Prostate gland (tissue), 2 donors: ENCODE results near the gene RFX6. TPM values are rescaled to one million over a fixed set of nuclear protein-coding genes. Genes with fewer than 3 reads are reported as not detected.

Experiments used
- DNase-seq: peaks from one replicate; pipeline ENCODE4 v3.0.0-alpha.2; 2019; ENCODE audit warnings: low spot score
- H3K27ac ChIP-seq, 2 donors: fragments of 200-600 bp; sonication (generic); 2 replicates each; pipeline ENCODE4 v1.5.1; 2017 to 2019
- H3K27me3 ChIP-seq: fragments of 200-600 bp; sonication (generic); replicated peaks from 2 replicates; pipeline ENCODE4 v1.5.1; 2019; ENCODE audit not compliant: insufficient read depth
- H3K36me3 ChIP-seq, 2 donors: fragments of 200-600 bp; sonication (generic); 1 replicate in 1 of 2; 2 replicates in 1 of 2; pipeline versions ENCODE4 v1.5.1 to v1.8.1; 2017 to 2019
- H3K4me1 ChIP-seq: fragments of 200-600 bp; sonication (generic); replicated peaks from 2 replicates; pipeline ENCODE4 v1.5.1; 2019
- H3K4me3 ChIP-seq, 2 donors: fragments of 200-600 bp; sonication (generic); 2 replicates each; pipeline ENCODE4 v1.5.1; 2017 to 2019
- H3K9me3 ChIP-seq: fragments of 200-600 bp; sonication (generic); 2 replicates; pipeline ENCODE4 v1.5.1; 2017
- CTCF ChIP-seq, 4 experiments: fragments of 200-600 bp in 2 of 4; fragments of 450-650 bp in 2 of 4; sonication (generic) in 2 of 4; IDR thresholded peaks; 1 replicate in 3 of 4; 2 replicates in 1 of 4; pipeline ENCODE4 v1.5.1; 2016 to 2019; ENCODE audit warnings: antibody characterized with exemption in 4 of 4, mild to moderate bottlenecking in 2 of 4, moderate library complexity in 2 of 4
- POLR2A ChIP-seq: fragments of 450-650 bp; IDR thresholded peaks from one replicate; pipeline ENCODE4 v1.6.1; 2016; ENCODE audit warnings: antibody characterized with exemption, mild to moderate bottlenecking
- POLR2AphosphoS5 ChIP-seq: sonication (generic); formaldehyde crosslinking; IDR thresholded peaks from one replicate; pipeline ENCODE4 v1.6.1; 2017; ENCODE audit warnings: antibody characterized with exemption
- WGBS: methylation state at CpG from one replicate; pipeline ENCODE4 v1.1.5; 2018; 5-methylcytosine and 5-hydroxymethylcytosine counted together
- intact Hi-C: fragments of 100-400 bp; cut with DNase I; formaldehyde crosslinking; loops from one replicate; pipeline ENCODE4 v1.14.2; 2022
- total RNA-seq, 2 donors: library from RNA; depleted of rRNA; stranded (reverse); fragments of >200 nt; gene quantifications; one replicate each; pipeline ENCODE4 v1.1.0, GENCODE V29; 2016

Gene RFX6
- total RNA-seq, 2 donors from 2014 or later, result 0.74 TPM; not detected in 1

- intact Hi-C loops, result no loop called here
- no peak for DNase-seq
- H3K27ac ChIP-seq, result no peak overlapping the region
- WGBS, result 47% methylated on average over 2 of the region's 2 CpGs
- no peaks in the 10 kb centered on the region for H3K36me3 ChIP-seq
- no peaks in the 10 kb centered on the region for H3K4me1 ChIP-seq
- H3K4me3 ChIP-seq, result no peak overlapping the region
- H3K27me3 ChIP-seq, result no peaks in the 10 kb centered on the region
- H3K9me3 ChIP-seq, result no peaks in the 10 kb centered on the region
- TF ChIP-seq POLR2AphosphoS5 (no peak), POLR2A (no peak), CTCF (IDR thresholded peaks at IDR 0.05) (no peak)
Observed at GRCh38 chr6:116949964-116950363, 72.9 kb downstream of the RFX6 start.

- DNase-seq, result no peak
- WGBS, result 29% methylated on average over 2 of the region's 2 CpGs
- H3K36me3 ChIP-seq, result no peaks in the 10 kb centered on the region
- no peaks in the 10 kb centered on the region for H3K9me3 ChIP-seq
- no peaks in the 10 kb centered on the region for H3K27me3 ChIP-seq
- no peak for TF ChIP-seq CTCF (IDR thresholded peaks at IDR 0.05)
- TF ChIP-seq POLR2A, result no peak
- no peak for TF ChIP-seq POLR2AphosphoS5
- no peak overlapping the region for H3K4me3 ChIP-seq
- no peak overlapping the region for H3K27ac ChIP-seq
- intact Hi-C loops, result no loop called here
- H3K4me1 ChIP-seq, result no peaks in the 10 kb centered on the region
Observed at GRCh38 chr6:116954335-116954734, 77.3 kb downstream of the RFX6 start.

- no peak overlapping the region for H3K27ac ChIP-seq
- no peaks in the 10 kb centered on the region for H3K9me3 ChIP-seq
- no peaks in the 10 kb centered on the region for H3K4me1 ChIP-seq
- DNase-seq, result no peak
- H3K27me3 ChIP-seq, result no peaks in the 10 kb centered on the region
- WGBS, result 54% methylated on average over 7 of the region's 7 CpGs
- intact Hi-C loops, result no loop called here
- H3K36me3 ChIP-seq, result no peaks in the 10 kb centered on the region
- H3K4me3 ChIP-seq, result no peak overlapping the region
- TF ChIP-seq POLR2AphosphoS5 (no peak), CTCF (IDR thresholded peaks at IDR 0.05) (no peak)
Observed at GRCh38 chr6:116954938-116955337, 77.9 kb downstream of the RFX6 start.

- WGBS, result 58% methylated on average over 7 of the region's 7 CpGs
- no peaks in the 10 kb centered on the region for H3K27me3 ChIP-seq
- H3K36me3 ChIP-seq, result no peaks in the 10 kb centered on the region
- no peak overlapping the region for H3K27ac ChIP-seq
- no peaks in the 10 kb centered on the region for H3K9me3 ChIP-seq
- intact Hi-C loops, result no loop called here
- no peaks in the 10 kb centered on the region for H3K4me1 ChIP-seq
- TF ChIP-seq POLR2AphosphoS5 (no peak), POLR2A (no peak), CTCF (IDR thresholded peaks at IDR 0.05) (no peak)
- H3K4me3 ChIP-seq, result no peak overlapping the region
- no peak for DNase-seq
Observed at GRCh38 chr6:116955773-116956172, 78.7 kb downstream of the RFX6 start.

GRCh38 chr6:116963972-116964371 lies 86.9 kb downstream of the RFX6 start:
- WGBS, result 4% methylated on average over 1 of the region's 1 CpG
- H3K9me3 ChIP-seq, result no peaks in the 10 kb centered on the region
- TF ChIP-seq POLR2A (no peak), POLR2AphosphoS5 (no peak), CTCF (IDR thresholded peaks at IDR 0.05) (no peak)
- H3K27ac ChIP-seq, result no peak overlapping the region
- intact Hi-C loops, result no loop called here
- H3K27me3 ChIP-seq, result no peaks in the 10 kb centered on the region
- H3K4me3 ChIP-seq, result no peak overlapping the region
- peak; percentile 28 for DNase-seq
- H3K36me3 ChIP-seq, result no peaks in the 10 kb centered on the region
- H3K4me1 ChIP-seq, result no peaks in the 10 kb centered on the region
